GM18517 (cell line): ENCODE results near the gene TENT4A.

Source experiments
- ATAC-seq: cut with Tn5 transposase; IDR thresholded peaks from one replicate; pipeline ENCODE4 v1.9.1; 2021; ENCODE audit warnings: mild to moderate bottlenecking, moderate library complexity; ENCODE audit not compliant: unreplicated experiment

Gene TENT4A

DNA sequence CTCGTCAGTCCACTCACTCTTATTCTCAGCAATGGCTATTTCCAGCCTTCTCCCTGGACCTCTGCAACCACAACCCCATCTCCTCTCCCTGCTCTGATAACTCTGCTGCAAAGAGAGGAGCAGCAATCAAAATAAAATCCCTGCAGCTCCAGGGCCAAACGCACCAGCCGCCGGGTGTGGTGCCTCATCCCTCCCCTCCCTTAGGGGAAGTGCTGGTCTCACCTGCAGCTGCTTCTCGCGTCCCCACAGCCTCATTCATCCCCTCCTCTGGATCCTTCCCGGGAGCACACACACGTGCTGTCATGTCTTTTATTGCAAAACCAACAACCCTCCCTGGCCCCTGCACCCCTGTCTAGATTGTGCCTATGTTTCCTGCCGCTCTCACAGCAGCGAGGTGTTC lies 77.8 kb downstream of the TENT4A start:
- no peak for ATAC-seq

DNA sequence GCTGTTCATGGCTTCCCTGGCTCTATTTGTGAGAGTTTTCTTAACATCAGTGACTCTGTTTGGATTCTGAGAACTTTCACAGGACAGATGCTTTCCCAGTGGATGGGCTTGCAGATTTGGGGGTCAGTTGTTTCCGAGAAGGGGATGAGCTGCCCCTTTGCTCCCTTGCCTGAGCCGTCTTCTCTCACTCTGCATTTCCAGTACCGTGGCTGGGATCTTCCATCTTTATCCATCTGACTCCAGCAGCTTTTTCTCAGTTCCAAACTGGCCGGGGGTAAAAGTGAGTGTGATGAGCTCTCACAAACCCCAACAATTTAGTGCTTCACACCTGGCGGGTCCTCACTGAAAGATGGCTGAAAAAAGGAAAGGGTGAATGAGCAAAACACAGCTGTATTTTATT lies 79.1 kb downstream of the TENT4A start:
- ATAC-seq = no peak

DNA sequence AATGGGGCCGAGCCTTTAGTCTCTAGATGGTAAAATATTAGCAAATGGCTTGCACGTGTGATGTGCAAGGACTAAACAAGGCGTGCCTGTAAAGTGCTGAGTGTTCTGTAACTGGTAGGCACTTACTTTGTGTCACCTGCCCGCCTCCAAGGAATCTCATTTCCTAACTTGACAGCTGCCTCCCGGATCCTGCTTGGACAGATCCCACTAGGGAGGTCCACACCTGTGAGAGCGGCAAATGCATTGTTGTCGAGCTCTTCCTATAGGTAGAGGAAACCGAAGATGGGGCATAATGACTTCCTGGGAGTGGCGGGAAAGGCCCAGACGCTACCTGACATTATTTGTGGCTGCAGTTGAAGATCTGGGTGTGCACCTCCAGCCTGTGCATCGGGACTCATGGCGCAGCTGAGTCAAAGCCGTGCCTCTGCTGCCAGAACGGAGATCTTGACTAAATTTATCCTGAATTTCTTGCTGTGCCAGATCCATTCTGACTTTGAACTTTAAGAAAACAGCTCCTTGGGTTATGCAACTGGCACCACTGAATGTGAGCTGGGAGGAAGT lies 79.8 kb downstream of the TENT4A start:
- ATAC-seq = no peak

DNA sequence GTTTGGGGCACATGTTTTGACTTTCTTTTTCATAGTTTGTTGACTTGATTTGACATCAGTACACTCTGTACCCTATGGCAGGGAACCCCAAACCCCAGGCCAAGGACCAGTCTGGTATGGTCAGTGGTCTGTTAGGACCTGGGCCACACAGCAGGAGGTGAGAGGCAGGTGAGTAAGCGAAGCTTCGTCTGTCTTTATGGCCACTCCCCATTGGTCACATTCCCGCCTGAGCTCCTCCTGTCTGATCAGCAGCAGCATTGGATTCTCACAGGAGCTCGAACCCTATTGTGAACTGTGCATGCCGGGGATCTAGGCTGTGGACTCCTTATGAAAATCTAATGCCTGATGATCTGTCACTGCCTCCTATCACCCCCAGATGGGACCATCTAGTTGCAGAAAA lies 88.0 kb downstream of the TENT4A start:
- ATAC-seq = no peak

DNA sequence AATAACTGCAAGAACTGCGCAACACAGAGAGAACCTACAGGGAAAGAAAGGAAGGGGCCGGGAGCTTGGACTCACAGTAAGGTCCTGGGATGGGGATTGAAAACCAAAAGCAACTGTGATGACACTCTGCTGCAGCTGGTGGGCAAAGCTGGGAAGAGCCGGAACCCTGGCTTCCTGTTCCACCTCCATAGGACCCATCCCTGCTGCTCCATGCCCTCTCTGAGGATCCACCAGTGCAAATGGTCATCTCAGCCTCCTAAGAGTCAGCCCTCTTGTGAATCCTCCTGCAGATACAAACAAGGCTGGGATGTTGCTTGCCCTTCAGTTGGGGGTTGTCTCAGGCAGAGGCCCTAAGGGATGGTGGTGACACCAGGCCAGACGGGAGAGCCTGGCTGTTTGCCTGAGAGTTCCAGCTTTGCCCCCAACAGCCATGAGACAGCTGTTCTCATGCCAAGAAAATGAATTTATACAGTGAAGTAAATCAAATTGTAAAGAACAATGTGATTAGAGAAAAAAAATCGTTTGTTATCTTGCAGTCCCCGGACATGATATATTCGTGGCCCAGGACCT lies 90.8 kb downstream of the TENT4A start:
- no peak for ATAC-seq

DNA sequence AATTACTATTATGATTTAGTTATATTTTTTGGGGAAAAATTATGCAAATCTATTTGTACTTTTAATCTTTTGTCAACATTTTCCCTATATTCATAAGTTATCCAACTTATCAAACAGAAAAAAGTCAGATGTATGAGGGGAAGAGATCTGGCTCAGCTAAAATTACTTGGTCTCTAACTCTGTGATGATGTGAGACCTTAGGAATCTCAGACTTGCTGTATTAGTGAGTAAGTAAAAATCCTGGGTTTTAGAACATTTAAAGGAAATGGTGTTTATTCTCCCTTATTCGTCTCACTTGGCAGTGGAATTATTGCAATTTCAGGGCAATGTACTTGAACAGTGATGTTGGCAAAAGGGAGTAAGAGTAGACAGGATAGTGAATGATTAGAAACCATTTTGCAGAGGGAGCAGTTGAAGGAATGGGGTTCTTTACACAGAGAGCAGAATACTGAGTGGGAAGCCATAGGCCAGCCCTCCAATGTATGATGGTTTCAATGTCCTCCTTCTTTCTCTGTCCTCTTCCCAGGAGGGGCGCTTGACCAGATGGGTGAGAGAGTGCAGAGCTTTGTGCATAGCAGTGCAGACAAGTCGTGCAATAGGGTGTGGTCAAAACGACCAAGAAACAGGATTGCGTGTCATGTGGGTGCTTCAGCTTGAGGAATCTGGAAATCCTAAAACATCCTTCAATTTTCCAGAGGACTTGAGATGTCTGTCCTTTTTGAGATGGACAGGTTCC lies 91.7 kb downstream of the TENT4A start:
- ATAC-seq = no peak

DNA sequence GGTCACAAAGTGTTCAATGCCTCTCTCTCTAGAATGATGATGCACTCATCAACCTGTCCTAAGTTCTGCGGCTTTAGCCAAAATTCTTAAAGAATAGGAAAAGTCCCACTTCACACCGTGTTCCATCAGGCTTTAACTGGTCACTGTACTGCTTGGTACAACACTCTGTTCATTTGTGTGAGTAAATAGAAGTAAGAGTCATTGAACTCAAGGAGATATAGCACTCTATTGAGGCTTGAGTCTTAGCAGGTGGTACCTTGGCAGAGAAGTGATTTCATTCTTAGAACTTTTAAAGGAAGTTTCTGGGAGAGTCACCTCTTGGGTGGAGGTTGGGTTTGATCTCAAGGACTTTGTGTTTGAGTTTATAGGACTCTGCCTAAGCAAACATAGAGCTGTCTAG lies 92.6 kb downstream of the TENT4A start:
- no peak for ATAC-seq
